Inflammatory macrophage treated with lipopolysaccharide for 1 hour (primary cell): ENCODE measurements around the gene HMGCS1.
"Not testable (repeated sequence)": the region's sequence is repeated elsewhere in the genome, so short reads cannot be mapped to it uniquely, and the experiment has no call there.

Source experiments
- DNase-seq, 2 donors: peaks; one replicate each; pipeline ENCODE4 v3.0.0-alpha.2; 2020 to 2022

HMGCS1 gene

GRCh38 chr5:43313035-43313853 lies at the start of gene HMGCS1:
TSS of gene HMGCS1 (minus strand) at chr5:43313412. CDS start at chr5:43298965, 14,447 bp downstream.
- DNase-seq, result peak; percentile 99

- no peak for DNase-seq
These were observed 45.5 kb upstream of the HMGCS1 start for GRCh38 chr5:43358726-43359125.

DNA sequence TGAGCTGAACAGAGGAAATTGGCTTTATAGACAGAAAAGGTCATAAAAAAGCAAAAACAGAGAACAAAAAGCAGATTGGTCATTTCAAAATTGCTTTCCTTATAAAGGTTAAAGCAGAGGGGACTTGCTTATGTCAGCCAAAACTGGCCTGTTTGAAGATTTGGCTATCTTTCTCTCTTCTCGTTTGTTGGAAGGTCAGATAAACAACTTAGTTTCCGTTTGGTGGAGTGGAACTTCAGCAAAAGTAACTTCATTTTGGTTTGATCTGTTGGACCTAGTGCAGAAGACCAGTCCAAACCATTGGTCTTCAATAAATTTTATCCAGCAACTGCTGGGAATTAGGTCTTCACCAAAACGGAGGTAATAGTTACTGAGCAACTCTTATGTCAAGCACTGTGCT lies 45.1 kb upstream of the HMGCS1 start:
- no peak for DNase-seq

DNA sequence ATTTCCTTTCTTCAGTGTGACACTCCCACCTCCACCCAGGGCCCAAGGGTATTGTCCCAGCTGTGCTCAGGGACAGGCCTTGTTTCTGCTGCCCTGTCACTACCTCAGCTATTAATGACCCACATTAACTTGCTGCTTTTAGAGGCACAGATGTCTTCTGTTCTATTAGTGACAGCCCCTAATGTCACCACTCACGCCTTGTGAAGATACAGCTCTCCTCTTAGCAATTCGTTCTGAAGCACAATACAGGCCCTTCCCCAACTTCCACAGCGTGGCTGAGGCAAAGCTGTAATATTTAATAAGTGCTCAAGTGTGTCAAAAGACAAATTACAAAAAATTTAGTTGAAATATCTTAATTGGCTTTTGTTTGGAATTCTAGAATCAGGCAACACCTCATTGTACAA lies 44.7 kb upstream of the HMGCS1 start:
- no peak for DNase-seq

DNA sequence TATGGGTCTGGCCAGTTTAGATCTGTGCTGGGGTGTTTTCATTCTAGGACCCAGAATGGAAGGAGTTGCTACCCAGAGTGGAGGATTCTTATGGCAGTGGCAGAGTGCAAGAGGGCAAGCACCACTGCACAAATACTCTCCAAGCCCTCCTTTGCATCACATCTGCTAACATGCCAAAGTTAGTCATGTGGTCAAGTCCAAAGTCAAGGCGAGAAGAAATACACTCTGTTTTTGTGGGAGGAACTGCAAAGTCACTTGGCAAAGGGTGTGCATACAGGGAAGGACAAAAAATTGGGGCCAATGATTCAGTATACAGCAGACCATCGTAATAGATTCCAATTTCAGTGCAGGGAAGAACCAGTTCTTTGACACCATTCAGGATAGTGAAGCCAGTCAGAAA lies 43.9 kb upstream of the HMGCS1 start:
- DNase-seq, result no peak

- DNase-seq, result no peak
These were observed 41.6 kb upstream of the HMGCS1 start for GRCh38 chr5:43354774-43355173.

GRCh38 chr5:43353668-43354067 lies 40.5 kb upstream of the HMGCS1 start:
- no peak for DNase-seq

- no peak for DNase-seq
These were observed 39.7 kb upstream of the HMGCS1 start for GRCh38 chr5:43352915-43353314.

GRCh38 chr5:43352131-43352530 lies 38.9 kb upstream of the HMGCS1 start:
- DNase-seq, result no peak

- DNase-seq, result no peak
These were observed 35.7 kb upstream of the HMGCS1 start for GRCh38 chr5:43348861-43349363.

- DNase-seq, result no peak
These were observed 35.0 kb upstream of the HMGCS1 start for GRCh38 chr5:43348207-43348606.

- peak; percentile 86 to 98 for DNase-seq
These were observed 25.6 kb upstream of the HMGCS1 start for GRCh38 chr5:43338862-43339261.

- no peak for DNase-seq
These were observed 22.9 kb upstream of the HMGCS1 start for GRCh38 chr5:43336159-43336558.

- no peak for DNase-seq
These were observed 22.5 kb upstream of the HMGCS1 start for GRCh38 chr5:43335681-43336080.

GRCh38 chr5:43332401-43332800 lies 19.2 kb upstream of the HMGCS1 start:
- no peak for DNase-seq

DNA sequence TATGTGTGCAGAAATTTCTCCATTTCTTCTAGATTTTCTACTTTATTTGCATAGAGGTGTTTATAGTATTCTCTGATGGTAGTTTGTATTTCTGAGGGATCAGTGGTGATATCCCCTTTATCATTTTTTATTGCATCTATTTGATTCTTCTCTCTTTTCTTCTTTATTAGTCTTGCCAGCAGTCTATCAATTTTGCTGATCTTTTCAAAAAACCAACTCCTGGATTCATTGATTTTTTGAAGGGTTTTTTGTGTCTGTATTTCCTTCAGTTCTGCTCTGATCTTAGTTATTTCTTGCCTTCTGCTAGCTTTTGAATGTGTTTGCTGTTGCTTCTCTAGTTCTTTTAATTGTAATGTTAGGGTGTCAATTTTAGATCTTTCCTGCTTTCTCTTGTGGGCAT lies 12.4 kb upstream of the HMGCS1 start:
- not testable (repeated sequence) for DNase-seq

- DNase-seq, result not testable (repeated sequence)
These were observed 10.3 kb upstream of the HMGCS1 start for GRCh38 chr5:43323488-43323887.

DNA sequence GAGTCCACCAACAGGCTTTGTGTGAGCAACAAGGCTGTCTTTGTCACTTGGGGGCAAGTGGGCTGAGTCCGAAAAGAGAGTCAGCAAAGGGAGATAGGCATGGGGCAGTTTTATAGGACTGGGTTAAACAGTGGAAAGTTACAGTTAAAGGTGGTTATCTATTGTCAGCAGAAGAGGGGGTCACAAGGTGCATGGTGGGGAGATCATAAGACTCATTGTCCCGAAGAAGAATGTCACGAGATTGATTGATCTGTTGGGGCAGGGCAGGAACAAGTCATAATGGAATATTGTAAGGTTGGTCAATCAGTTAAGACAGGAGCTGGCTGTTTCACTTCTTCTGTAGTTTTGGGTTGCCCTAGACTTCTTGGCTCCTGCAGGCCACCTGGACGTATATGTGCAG lies 7.6 kb upstream of the HMGCS1 start:
- no peak for DNase-seq

GRCh38 chr5:43316421-43316820 lies 3.2 kb upstream of the HMGCS1 start:
- no peak for DNase-seq

- no peak for DNase-seq
These were observed 2.5 kb upstream of the HMGCS1 start for GRCh38 chr5:43315682-43316081.

DNA sequence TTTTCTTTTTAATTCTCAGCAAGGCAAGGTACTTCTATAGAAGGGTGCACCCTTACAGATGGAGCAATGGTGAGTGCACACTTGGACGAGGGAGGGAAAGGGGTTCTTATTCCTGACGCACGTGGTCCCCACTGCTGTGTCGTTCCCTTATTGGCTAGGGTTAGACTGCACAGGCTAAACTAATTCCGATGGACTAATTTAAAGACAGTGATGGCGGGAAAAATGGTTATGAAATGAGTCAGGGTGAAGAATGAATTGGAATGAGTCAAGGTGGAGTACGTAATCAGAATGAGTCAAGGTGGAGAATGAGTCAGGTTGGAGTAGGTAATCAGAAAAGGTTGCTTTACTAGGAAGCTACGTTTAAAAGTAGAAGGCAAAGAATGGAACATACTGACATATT lies 2.1 kb upstream of the HMGCS1 start:
- DNase-seq, result no peak

GRCh38 chr5:43314724-43315123 lies 1.5 kb upstream of the HMGCS1 start:
- DNase-seq, result no peak

DNA sequence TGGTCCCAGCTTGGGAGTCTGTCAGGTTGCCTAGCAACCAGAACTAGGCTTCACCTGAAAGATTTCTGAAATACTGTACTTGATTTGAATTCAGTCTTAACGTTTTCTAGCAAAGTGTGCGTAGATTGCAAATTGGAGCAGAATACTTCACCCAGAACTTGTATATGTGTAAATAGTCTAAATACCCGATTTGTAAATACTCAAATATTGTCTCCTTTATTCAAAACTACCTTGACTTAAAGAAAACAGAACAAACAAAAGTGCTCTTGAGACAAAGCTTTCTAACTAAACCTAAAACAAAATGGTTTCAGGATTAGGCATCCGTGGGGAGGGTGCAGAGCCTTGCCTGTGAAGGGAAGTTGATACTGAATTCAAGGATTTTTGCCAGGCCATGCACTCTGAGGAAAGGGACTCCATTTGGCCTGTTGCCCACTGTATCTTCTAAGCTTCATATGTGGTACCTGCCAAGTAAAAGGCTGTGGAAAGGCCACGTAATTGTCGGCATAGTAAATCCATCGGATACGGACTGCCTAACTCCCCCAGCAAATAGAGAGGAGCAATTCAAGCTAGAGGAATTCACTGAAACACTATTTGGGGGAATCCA lies 744 bp upstream of the HMGCS1 start:
- DNase-seq, result no peak

DNA sequence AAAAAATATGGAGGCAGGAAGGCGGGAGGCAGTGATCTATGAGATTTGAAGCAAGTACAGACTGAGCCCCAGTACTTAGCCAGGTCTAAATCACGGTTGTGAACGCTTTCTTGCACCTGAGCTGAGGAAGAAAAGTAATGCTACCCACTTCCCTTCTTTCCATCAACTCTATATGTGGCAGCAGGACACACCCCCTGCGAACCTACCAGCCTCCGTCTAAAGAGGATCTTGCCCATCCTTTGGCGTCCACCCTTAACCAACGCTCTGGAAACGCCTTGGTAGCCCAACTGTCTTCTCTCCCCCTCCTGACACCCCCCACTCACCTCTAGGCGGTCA lies 545 bp downstream of the HMGCS1 start:
- DNase-seq, result peak; percentile 33 to 45
